Esophagus muscularis mucosa (tissue), 4 donors: Measurements from ENCODE around the gene JPH2.

Source experiments
- EP300 ChIP-seq: sonication (generic); formaldehyde crosslinking; IDR thresholded peaks from one replicate; pipeline ENCODE4 v1.6.1; 2017; ENCODE audit warnings: antibody characterized with exemption
- POLR2A ChIP-seq: fragments of 450-650 bp; IDR thresholded peaks from one replicate; pipeline ENCODE4 v1.6.1; 2017; ENCODE audit warnings: antibody characterized with exemption, moderate library complexity, mild to moderate bottlenecking, low read depth
- POLR2AphosphoS5 ChIP-seq, 2 donors: sonication (generic); formaldehyde crosslinking; IDR thresholded peaks; one replicate each; pipeline ENCODE4 v1.6.1; 2017; ENCODE audit warnings: antibody characterized with exemption in 2 of 2
- TF ChIP-seq, protein P1 (sequence below), 3 experiments: fragments of 200-600 bp in 2 of 3; fragments of 450-650 bp in 1 of 3; sonication (generic) in 2 of 3; IDR thresholded peaks; one replicate each; pipeline ENCODE4 v1.5.1; 2017 to 2019; ENCODE audit warnings: antibody characterized with exemption in 3 of 3, mild to moderate bottlenecking in 2 of 3, moderate library complexity in 1 of 3

DNA sequence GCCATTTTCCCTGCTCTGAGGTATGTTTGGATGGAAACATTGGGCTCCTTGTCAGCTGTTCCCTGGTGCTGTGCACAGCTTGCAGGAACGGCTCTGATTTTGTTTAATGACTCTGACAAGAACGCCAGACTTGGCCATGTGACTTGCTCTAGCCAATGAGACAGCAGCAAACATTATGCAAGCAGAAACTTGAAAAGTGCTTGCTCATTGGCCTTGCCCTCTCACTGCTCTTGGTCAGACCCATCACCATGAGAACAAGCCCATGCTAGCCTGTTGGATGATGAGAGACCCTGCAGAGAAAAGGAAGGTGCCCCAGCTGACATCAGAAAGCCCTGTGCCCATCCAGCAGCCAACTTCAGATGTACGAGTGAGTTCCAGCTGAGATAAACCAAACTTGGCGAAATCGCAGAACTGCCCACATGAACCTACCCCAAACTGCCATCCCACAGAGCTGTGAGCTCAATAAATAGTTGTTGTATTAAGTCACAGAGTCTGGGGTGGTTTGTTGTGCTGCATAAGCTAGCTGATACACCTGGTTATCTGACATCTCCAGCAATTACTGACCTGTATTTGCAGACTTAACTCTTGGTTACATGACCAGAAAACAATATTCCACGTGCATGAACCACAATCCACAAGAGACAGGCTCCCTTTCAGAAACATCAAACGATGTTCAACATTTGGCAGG is 96.9 kb downstream of the JPH2 start:
- TF ChIP-seq, protein P1, sequence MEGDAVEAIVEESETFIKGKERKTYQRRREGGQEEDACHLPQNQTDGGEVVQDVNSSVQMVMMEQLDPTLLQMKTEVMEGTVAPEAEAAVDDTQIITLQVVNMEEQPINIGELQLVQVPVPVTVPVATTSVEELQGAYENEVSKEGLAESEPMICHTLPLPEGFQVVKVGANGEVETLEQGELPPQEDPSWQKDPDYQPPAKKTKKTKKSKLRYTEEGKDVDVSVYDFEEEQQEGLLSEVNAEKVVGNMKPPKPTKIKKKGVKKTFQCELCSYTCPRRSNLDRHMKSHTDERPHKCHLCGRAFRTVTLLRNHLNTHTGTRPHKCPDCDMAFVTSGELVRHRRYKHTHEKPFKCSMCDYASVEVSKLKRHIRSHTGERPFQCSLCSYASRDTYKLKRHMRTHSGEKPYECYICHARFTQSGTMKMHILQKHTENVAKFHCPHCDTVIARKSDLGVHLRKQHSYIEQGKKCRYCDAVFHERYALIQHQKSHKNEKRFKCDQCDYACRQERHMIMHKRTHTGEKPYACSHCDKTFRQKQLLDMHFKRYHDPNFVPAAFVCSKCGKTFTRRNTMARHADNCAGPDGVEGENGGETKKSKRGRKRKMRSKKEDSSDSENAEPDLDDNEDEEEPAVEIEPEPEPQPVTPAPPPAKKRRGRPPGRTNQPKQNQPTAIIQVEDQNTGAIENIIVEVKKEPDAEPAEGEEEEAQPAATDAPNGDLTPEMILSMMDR (IDR thresholded peaks at IDR 0.05) = no peak
- no peak for TF ChIP-seq POLR2AphosphoS5 (IDR thresholded peaks at IDR 0.05)
- no peak for TF ChIP-seq POLR2A
- no peak for TF ChIP-seq EP300
